GM10248 (cell line): ENCODE data around the gene CST3.
"Not testable (repeated sequence)": the region's sequence is repeated elsewhere in the genome, so short reads cannot be mapped to it uniquely, and the experiment has no call there.

Experiments
- CTCF ChIA-PET: fragments of 300-600 bp; sonication (Branson Sonifier 250); formaldehyde crosslinking; extraction: SDS; loops from one replicate; lab custom pipeline; 2021; ENCODE audit warnings: antibody characterized with exemption; lab: Yijun Ruan, JAX
- POLR2A ChIA-PET: fragments of 350-650 bp; sonication (Branson Sonifier 250); formaldehyde crosslinking; extraction: SDS; loops from one replicate; lab custom pipeline; 2020; ENCODE audit warnings: antibody characterized with exemption; lab: Yijun Ruan, JAX
- DNase-seq: peaks from one replicate; pipeline ENCODE4 v3.0.0; 2012; ENCODE audit errors: extremely low spot score
- CTCF ChIP-seq: IDR thresholded peaks from 2 replicates; pipeline ENCODE4 v1.5.1; 2012; ENCODE audit warnings: mild to moderate bottlenecking, low read depth; ENCODE audit errors: extremely low read depth, missing control alignments, control extremely low read depth

Gene CST3

GRCh38 chr20:23626040-23626620, 11.6 kb downstream of the CST3 start:
- ChIA-PET POLR2A (no interaction called here), CTCF (interaction anchor here (1.0 kb wide), 1 partner anchor 184 kb away, joined by 4 read pairs; no protein-coding TSS in a partner anchor)
- DNase-seq = no peak
- TF ChIP-seq CTCF = no peak

GRCh38 chr20:23625236-23625964, 12.4 kb downstream of the CST3 start:
- peak; percentile 39 for DNase-seq
- CTCF ChIA-PET = interaction anchor here (1.0 to 1.5 kb wide), 2 partner anchors 18 to 184 kb away, joined by 3 to 4 read pairs; no protein-coding TSS in a partner anchor
- POLR2A ChIA-PET = no interaction called here
- TF ChIP-seq CTCF = no peak

- no peak for TF ChIP-seq CTCF
- ChIA-PET CTCF (interaction anchor here (1.5 kb wide), 1 partner anchor 17 kb away, joined by 3 read pairs; no protein-coding TSS in a partner anchor), POLR2A (no interaction called here)
- no peak for DNase-seq
These were observed 13.4 kb downstream of the CST3 start for GRCh38 chr20:23624324-23624691.

- ChIA-PET POLR2A (no interaction called here), CTCF (interaction anchor here (1.3 to 1.5 kb wide), 2 partner anchors 16 to 17 kb away, joined by 3 to 5 read pairs; no protein-coding TSS in a partner anchor)
- DNase-seq = no peak
- TF ChIP-seq CTCF = no peak
These were observed 14.0 kb downstream of the CST3 start for GRCh38 chr20:23623666-23624323.

GRCh38 chr20:23622839-23623343, 14.9 kb downstream of the CST3 start:
- no peak for DNase-seq
- ChIA-PET POLR2A (no interaction called here), CTCF (interaction anchor here (0.9 to 1.3 kb wide), 2 partner anchors 12 to 16 kb away, joined by 5 read pairs; no protein-coding TSS in a partner anchor)
- TF ChIP-seq CTCF = no peak

GRCh38 chr20:23622401-23622800, 15.4 kb downstream of the CST3 start:
- DNase-seq, POLR2A ChIA-PET: not testable (repeated sequence)
- CTCF ChIA-PET = interaction anchor here (0.9 to 1.3 kb wide), 2 partner anchors 12 to 15 kb away, joined by 5 read pairs; no protein-coding TSS in a partner anchor

- DNase-seq, POLR2A ChIA-PET: not testable (repeated sequence)
- CTCF ChIA-PET = interaction anchor here (0.9 to 1.6 kb wide), 2 partner anchors 14 to 937 kb away, joined by 3 to 4 read pairs; no protein-coding TSS in a partner anchor
These were observed 16.9 kb downstream of the CST3 start for GRCh38 chr20:23620670-23621386.
